Measurements from ENCODE around the gene FBXL19. TPM values are rescaled to one million over a fixed set of nuclear protein-coding genes. Genes with fewer than 3 reads are reported as not detected.

The FBXL19 gene
- total and polyA plus RNA-seq, 9 of the 15 experiments (the other 6 are each of a cell fraction or from before 2014, with no cell fraction given): 0.13 to 48.0 (median 13.5) TPM; not detected in 1

DNA sequence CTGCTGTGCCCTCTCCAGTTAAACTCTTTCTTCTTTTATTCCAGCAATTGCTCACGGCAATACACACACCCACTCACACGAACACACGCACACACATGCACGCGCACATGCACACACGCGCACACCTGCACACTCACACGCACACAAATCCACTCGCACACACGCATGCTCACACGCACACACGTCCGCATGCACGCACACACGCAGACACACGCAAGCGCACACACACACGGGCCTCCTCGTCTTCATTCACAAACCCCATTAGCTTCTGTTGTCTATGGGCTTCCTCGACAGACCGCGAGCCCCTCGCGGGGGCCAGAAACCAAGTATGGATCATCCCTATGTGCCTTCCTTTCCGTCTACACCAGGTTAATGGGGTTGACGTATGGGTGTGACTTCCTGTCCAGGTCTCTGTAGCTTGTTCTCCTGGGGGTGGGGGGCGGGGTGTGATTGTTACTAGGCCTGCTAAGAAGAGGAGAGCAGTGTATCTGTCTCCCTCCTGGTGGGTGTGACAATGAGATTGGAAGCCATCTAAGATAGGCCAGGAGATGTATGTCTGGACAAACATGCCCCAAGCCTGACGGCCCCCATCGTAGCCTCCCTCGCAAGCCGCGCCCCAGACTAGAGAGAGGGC is 27.6 kb upstream of the FBXL19 start (continued):
- TF ChIP-seq, protein P1, sequence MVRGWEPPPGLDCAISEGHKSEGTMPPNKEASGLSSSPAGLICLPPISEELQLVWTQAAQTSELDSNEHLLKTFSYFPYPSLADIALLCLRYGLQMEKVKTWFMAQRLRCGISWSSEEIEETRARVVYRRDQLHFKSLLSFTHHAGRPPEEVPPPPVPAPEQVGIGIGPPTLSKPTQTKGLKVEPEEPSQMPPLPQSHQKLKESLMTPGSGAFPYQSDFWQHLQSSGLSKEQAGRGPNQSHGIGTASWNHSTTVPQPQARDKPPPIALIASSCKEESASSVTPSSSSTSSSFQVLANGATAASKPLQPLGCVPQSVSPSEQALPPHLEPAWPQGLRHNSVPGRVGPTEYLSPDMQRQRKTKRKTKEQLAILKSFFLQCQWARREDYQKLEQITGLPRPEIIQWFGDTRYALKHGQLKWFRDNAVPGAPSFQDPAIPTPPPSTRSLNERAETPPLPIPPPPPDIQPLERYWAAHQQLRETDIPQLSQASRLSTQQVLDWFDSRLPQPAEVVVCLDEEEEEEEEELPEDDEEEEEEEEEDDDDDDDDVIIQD (CRISPR knock-in tag; IDR thresholded peaks at IDR 0.05): no peak
- no peak for TF ChIP-seq SETDB1 (IDR thresholded peaks at IDR 0.05; ENCODE audit: low read length)
- TF ChIP-seq, protein P2, sequence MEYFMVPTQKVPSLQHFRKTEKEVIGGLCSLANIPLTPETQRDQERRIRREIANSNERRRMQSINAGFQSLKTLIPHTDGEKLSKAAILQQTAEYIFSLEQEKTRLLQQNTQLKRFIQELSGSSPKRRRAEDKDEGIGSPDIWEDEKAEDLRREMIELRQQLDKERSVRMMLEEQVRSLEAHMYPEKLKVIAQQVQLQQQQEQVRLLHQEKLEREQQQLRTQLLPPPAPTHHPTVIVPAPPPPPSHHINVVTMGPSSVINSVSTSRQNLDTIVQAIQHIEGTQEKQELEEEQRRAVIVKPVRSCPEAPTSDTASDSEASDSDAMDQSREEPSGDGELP (CRISPR knock-in tag; IDR thresholded peaks at IDR 0.05; ENCODE audit: borderline replicate concordance): no peak

DNA sequence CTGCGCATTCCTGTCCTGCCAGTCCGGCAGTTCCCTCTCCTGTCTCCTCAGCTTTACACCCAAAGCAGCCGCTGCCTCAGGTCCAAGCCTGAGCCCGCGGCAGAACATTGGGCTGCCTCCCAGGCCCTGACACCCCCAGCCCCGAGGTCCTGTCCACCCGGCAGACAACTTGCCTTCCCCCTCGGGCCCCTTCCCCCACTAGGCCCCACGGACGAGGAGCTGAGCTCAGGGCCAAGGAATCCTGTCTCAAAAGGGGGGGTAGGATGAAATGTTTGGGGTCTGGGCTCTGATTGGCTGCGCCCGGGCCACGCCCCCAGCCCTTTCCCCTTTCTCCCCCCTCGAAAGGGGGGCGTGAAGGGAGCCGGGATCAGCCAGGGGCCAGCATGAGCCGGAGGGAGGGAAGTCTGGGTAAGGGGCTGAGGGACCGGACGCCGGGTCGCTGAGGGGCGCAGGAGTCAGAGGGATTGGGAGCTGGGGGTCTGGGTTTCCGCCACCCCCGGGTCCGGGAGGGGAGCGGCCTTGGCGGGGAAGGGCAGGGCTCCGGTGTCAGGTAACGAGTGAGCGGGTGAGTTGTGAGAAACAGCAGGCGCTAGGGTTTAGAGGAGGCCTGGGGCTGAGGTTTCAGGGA is 27.0 kb upstream of the FBXL19 start, which contains the start of gene CTF1:
TSS of gene CTF1 (plus strand) at position 354 of the 628 bp plus-strand sequence. CDS start at position 384, 30 bp downstream.
- H3K4me1 ChIP-seq (replicated peaks in 1 of 2; ENCODE audit: control insufficient read depth in 2 of 2, insufficient read depth in 2 of 2, low read length in 2 of 2): peaks cover 39 to 49% of the 10 kb centered on the region in 2 experiments
- WGBS (ENCODE audit: insufficient coverage, low coverage, missing lambda C conversion rate): 1% methylated on average over 25 of the region's 31 CpGs
- CTCF ChIA-PET (ENCODE audit: low intra/inter-chr PET ratio): no interaction called here
- TF ChIP-seq KLF1 (tag; IDR thresholded peaks at IDR 0.05) (no peak), CEBPB (tag; IDR thresholded peaks at IDR 0.05) (no peak), FIP1L1 (IDR thresholded peaks at IDR 0.05; ENCODE audit: low read depth, low read length, poor library complexity, severe bottlenecking) (peak; percentile 51), NFYB (IDR thresholded peaks at IDR 0.05; ENCODE audit: extremely low read depth, insufficient read length) (peak; percentile 72), ESRRA (IDR thresholded peaks at IDR 0.05; ENCODE audit: borderline replicate concordance, low read depth) (peak; percentile 10; the same call in 1 of the 2 replicates), TBP (optimal IDR thresholded peaks at IDR 0.05; ENCODE audit: low read depth, low read length) (peak; percentile 40), SIX5 (IDR thresholded peaks at IDR 0.05; ENCODE audit: borderline replicate concordance in 1 of 2, insufficient read depth in 1 of 2, low read depth in 1 of 2, low read length in 2 of 2) (no peak), SNRNP70 (optimal IDR thresholded peaks at IDR 0.05; ENCODE audit: low read depth, low read length) (no peak), E2F8 (IDR thresholded peaks at IDR 0.05; ENCODE audit: low read depth, partially characterized antibody) (peak; percentile 26)

More for the DNA sequence above, 27.0 kb upstream of the FBXL19 start, which contains the start of gene CTF1:
- FAIRE-seq (no peak), DNase-seq (ENCODE audit: extremely low read depth in 1 of 4, low spot score in 3 of 4) (peak; percentile 82 to 86 (median 86)), ATAC-seq (peak; percentile 70)
- Histone ChIP-seq H3K36me3 (ENCODE audit: control insufficient read depth, insufficient read depth, low read length) (peaks cover 14% of the 10 kb centered on the region; the same call in 2 of the 3 replicates), H3K4me3 (peak within 1 kb of the TSS; percentile 60), H3K4me2 (ENCODE audit: insufficient read depth, low read length) (peak within 1 kb of the TSS; percentile 86), H3K79me2 (ENCODE audit: control insufficient read depth, insufficient read depth, low read length) (peaks cover 22% of the 10 kb centered on the region), H2AFZ (ENCODE audit: low read depth, low read length) (peak within 1 kb of the TSS; percentile 84), H3K27me3 (ENCODE audit: control insufficient read depth in 2 of 2, insufficient read depth in 2 of 2, low read length in 2 of 2) (no peaks in the 10 kb centered on the region), H4K20me1 (replicated peaks; ENCODE audit: control insufficient read depth, insufficient read depth, low read length) (no peaks in the 10 kb centered on the region), H3K9ac (ENCODE audit: insufficient read depth in 1 of 2, low read depth in 2 of 2, low read length in 2 of 2) (peak within 1 kb of the TSS; percentile 90 to 91), H3K9me1 (ENCODE audit: control insufficient read depth, insufficient read depth, low read length) (no peaks in the 10 kb centered on the region), H3K9me3 (replicated peaks; ENCODE audit: control insufficient read depth, insufficient read depth, low read depth, low read length) (no peaks in the 10 kb centered on the region), H3K27ac (ENCODE audit: extremely low read depth, low read depth, low read length) (peak within 1 kb of the TSS; percentile 90)
- POLR2A ChIA-PET: interaction anchor here (0.6 to 1.5 kb wide), 8 partner anchors 17 to 519 kb away, joined by 3 to 6 read pairs (median 3); partner anchors contain the start of genes PHKG2 and SEPTIN1
- in situ Hi-C loops (cut with MboI): no loop called here
- no TSS peak for BruUV-seq (replicated peaks)
- intact Hi-C loops (cut with micrococcal nuclease): no loop called here

Data from K562 (cell line).